CD4-positive, alpha-beta T cell treated with Interleukin-4 for 1 hour (primary cell): ENCODE results near the gene CD160.
"Not testable (repeated sequence)": the region's sequence is repeated elsewhere in the genome, so short reads cannot be mapped to it uniquely, and the experiment has no call there.

Experiments used
- DNase-seq, 2 donors: peaks; one replicate each; pipeline ENCODE4 v3.0.0-alpha.2; 2020 to 2022

The CD160 gene, protein sequence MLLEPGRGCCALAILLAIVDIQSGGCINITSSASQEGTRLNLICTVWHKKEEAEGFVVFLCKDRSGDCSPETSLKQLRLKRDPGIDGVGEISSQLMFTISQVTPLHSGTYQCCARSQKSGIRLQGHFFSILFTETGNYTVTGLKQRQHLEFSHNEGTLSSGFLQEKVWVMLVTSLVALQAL

DNA sequence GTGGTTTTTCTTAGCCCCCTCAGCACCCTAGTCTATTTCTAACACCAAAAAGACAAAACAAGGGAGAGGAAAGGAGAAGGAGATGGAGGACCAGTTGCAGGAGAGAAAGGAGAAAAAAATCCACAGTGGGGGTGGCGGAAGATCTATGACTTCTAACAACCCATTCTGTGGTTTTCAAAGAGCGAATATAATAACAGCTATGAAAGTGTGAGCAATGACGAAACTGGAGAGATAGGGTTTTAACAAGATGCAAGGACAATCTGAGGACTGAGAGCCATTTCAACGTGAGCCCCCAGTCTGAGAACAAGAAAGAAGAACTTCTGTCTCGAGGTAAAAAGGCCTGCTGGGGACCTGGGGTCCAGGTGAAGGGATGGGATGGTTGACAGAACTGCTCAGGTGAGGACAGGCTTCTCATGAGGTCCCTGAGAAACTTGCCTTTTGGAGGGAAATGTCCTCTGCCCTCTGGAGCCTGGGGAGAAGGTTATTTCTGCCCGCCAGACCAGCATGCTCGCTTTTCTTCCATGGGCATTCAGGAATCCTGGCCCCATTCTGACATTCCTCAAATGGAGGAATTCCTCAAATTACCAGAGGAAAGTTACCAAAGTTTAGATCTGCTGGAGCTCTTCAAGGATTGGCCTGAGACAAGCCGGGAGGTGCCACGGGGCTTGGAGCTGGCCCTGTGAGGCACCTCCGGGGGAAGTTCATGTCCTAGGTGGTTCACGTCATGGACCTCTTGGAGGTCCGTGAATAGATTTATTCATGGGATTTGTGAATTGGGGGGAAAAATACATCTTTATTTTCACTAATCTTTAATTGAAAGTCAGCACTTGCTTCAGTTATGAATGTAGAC lies at the start of gene CD160:
TSS of gene CD160 (plus strand) at position 270 of the 850 bp plus-strand sequence. CDS start 8,829 bp downstream, outside the sequence.
- peak in 1 of 2 donors; percentile 25 for DNase-seq

DNA sequence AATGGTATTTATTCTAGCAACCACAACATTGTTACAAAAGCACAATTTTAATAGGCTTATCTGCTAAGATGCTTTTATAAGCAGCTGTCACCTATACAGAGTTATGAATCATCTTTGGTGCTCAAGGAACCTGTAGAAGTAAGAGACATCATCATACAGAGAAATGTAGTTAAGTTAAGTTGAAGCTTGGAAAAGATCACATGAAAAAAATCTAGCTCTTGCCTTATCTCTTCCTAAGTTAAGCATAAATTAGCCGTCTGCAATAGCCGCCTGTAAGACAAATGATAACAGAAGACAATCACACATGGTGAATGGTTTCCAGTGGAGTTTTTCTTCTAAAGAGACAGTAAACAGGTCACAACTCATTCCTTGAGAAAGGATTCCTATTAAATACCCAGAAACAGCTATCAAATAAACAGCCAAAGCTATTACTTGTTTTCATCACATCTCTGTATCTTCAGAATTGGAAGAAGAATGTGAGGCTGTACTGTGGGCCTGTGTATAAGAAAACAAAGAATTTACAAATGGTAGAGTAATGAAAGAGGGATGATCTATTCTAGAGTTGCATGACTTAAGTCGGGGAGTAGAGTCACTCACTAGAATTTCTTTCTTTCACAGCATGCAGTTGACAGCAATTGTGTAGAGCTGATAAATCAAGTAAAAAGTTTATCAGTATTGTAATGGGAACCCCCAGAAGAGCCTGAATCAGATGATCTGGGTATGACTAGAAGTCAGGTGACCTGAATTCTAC lies 48.1 kb upstream of the CD160 start:
- not testable (repeated sequence) for DNase-seq

DNA sequence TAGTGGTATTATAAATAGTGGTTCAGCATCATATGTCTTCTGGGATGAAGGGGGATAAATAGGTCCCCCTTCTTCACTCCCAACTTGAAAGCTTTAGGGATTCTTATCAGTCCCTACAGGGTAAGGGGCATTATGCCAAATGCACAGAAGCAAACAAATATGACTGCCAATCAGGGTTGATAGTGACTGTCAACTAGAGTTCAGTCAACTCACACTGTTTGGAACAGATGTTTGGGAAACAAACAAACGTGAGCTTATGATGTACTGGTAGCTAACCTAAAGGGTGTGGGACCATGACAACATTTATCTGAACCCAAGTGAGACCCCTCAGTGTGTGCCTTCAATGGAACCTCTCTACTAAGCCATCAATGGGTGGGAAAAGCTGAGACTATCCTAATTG lies 46.1 kb upstream of the CD160 start:
- not testable (repeated sequence) for DNase-seq

DNA sequence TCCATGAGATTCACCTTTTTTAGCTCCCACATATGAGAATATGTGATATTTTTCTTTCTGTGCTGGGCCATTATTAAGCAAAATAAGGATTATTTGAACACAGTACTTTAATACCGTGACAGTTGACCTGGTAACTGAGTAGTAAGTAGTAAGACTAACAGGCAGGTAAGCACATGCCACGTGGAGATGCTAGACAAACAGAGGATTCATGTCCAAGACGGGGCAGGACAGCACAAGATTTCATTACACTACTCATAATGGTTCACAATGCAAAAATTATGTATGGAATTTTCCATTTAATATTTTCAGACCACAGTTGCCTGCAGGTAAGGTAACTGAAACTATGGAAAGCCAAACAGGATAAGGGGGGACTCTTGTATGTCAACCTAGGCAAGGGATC lies 34.4 kb upstream of the CD160 start:
- not testable (repeated sequence) for DNase-seq

DNA sequence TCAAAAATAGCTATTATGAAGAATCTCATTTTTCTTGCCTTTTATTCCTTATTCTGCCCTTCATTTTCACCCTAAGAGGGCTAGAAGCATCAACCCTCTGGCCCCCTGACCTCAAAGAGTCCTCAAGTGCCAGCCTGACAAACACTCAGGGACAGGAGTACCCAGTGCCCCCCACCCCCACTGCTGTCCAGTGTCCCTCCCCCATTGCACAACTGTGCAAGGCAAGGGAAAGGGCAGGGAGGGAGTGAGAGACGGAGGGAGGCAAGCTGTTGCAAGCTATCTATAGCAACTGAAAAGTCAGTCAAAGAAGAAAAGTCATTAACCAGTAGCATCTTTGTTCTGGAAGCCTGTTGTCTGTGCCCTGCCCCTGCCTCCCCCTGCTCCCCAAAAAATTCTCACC lies 33.2 kb upstream of the CD160 start:
- DNase-seq = not testable (repeated sequence)

DNA sequence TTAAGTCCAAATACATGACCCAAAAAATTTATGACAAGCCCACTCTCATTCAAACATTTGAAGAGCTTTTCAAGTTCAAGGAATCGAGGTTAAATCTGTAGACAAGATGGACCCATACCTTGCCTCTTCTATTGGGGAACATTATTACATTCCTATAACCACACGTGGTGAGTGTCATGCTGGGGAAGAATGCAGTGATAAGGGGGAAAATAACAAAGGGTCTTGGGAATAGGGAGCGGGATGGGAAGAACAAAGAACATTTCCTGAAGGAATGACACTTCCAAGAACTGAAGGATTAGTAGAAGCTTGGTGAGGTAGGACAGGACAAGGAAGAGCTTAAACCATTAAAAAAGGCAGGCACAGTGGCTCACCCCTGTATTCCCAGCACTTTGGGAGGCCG lies 31.0 kb upstream of the CD160 start:
- no peak for DNase-seq

DNA sequence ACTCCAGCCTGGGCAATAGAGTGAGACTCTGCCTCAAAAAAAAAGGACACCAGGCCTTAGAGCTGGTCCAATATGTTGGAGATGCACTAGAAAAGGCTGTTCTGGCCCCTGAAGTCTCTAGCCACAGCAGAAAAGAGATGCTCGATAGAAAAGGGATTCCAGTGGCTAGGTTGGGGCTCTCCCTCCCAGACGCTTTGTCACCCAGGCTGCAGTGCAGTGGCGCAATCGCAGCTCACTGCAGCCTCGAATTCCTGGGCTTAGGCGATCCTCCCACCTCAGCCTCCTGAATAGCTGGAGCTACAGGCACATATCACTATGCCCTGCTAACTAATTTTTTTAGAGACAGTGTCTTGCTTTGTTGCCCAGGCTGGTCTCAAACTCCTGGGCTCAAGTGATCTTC lies 30.4 kb upstream of the CD160 start:
- no peak for DNase-seq

DNA sequence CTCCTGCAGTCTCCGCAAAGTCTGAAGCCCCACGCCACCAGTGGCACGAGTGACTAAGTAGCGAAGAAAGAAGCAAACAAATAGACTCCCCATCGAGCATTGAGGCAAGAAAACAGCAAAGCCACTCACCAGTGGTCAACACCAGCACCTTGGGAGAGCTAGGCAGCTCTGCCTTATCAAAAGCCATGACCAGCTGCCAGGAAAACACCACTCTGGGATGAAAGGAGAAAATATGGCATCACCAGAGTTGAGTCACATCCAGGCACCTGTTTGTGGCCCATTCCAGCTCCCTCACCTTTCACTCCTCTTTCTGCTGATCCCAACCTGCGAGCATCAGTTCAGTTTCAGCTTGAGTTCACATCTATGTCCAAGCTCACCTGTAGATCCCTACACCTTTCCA lies 29.4 kb upstream of the CD160 start:
- DNase-seq = no peak

DNA sequence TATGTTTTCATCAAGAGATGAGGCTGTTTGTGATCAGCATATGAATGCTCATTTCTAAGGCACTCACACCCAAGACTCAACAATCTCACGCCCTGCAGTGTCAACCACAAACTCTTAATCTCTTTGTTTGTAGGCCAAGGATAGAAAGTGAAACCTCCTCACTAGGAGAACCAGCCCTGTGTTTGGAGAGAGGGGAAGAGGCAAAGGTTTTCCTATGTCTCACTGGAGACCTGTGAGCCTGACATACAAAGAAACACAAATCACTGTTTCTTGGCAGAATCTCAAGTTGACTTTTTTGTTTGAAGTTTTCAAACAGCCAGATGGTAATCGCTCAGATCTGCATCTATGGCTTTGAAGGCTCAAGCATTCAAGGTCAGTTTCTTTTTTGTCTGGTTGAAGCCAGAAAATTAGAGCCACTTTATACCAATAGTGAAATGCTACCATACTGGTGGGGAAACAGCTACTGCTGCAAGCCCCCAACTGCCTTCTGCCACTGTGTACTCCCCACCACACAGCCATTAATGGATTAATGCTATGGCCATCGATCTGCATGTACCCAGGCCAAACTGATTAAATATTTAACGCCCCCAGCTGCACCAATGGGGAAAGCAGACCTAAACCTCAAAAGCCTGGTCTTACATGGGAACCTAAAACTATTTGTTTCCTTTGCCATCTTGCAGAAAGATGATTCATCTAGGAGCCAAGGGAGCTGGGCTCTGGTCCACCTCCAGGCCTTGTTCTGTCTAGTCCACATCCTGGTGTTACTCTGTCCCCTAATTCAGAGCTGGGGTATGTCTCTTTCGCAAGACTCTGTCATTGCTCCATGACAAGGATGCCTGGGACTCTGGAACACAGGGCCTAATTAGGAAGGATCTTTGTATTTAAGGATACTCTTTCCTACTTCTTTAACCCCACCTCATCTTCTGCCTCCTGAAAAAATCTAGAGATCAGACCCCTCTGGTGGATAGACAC lies 28.4 kb upstream of the CD160 start:
- DNase-seq = peak; percentile 33 to 62

DNA sequence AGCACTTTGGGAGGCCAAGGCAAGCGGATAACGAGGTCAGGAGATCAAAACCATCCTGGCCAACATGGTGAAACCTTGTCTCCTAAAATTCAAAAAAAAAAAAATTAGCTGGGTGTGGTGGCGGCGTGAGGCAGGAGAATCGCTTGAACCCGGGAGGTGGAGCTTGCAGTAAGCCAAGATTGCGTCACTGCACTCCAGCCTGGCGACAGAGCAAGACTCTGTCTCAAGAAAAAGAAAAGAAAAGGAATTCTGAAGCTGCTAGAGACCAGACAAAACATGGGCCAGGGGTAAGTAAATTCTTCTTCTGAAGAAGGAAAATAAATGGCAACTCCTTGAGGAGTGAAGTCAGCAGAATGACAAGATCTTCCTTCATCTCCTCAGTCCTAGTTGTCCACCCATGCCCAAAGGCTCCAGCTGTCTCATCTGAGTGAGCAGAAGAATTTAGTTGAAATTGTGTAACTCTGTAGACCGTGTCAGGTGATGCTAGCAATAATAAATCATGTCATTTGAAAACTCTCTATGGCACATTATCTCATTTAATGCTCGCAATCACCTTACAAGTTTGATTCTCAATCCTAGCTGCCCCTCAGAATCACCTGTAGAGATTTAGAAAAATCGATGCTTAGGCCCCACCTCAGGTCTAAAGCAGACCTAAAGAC lies 26.4 kb upstream of the CD160 start:
- no peak for DNase-seq

DNA sequence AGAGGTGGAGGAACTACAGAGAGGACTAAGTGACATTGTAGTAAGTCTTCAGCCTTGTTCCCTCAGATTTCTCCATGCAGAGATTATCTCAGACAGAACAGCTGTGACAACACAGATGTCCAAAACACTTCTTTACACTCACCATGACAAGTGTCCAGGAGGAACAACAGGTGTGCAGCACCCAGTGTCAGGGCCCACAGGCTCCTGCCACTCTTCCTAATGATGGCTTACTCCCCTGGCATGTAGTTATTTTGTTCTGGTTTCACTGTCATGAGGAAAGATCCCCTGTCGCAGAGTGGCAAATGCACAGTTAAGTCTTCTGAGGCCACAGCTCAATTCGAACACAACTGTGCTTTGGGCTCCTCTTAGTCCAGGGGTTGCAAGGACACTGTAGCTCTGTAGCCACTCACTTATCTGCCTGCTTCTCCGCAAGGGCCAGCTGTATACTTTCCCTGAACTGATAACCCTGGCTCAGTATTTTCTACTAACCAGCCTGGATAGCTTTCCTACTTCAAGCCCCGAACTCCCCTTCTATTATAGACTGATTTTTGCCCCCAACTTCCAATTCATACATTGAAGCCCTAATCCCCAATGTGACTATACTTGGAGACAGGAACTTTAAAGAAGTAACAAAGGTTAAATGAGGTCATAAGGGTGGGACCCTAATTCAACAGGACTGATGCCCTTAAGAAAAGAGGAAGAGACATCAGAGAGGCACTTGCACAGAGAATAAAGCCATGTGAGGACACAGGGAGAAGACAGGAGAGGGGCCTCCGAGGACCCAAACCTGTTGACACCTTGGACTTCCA lies 23.3 kb upstream of the CD160 start:
- DNase-seq = no peak

DNA sequence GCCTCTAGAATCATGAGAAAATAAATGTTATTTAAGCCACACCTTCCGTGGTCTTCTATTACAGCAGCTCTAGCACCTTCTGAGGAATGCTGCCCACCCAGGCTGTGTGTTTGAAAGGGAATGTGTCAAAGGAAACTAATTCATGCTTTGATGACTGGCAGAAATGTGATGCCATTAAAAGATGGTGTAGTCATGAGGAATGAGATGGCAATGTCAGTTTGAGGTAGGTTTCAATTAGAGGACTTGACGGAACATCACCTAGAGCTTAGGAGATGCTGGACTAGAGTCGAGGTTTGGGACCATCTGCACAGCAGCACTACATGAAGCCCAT lies 22.7 kb upstream of the CD160 start:
- no peak for DNase-seq

DNA sequence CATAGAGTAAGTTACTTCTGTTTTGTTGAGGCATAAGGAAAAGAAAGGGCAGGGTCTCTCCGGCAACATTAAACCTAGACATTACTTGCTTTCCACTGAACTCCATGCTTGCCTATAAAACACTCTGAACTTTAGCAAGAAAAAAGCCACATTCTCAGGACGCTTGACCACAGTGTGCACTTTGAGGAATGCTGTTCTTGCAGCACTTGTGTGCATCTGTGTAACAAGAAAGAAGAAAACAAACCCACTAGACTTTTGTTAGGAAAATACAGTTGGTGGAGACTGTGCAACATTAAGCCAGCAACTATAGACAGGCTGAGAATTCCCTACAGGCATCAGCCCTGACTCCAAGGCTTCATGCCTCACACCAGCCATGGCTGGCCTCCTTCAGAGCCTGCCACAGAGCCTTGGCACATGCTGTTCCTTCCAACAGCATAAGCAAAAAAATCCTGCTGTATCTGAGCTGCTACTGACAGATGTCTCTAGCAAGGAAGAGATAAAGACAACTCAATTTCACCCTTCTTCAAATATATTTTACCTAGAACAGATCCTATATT lies 17.9 kb upstream of the CD160 start:
- DNase-seq = no peak

DNA sequence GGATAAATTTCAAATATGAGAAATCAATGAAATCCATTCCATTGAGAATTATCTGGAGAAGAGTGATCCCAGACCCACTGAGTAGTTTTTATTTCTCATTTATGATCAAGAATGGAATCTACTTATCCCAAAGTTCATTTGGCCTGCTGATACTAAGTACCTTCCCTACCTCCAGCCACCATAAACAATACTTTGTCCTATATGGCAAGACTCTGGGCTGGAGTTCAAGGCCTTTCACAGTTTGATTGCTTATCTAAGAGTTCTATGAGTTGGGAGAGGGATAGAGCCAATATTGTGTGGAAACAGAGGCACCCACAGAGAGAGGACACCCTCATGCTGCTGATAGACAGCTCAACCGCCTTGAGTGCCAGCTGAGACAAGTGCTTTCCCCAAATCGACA lies 17.2 kb upstream of the CD160 start:
- no peak for DNase-seq

DNA sequence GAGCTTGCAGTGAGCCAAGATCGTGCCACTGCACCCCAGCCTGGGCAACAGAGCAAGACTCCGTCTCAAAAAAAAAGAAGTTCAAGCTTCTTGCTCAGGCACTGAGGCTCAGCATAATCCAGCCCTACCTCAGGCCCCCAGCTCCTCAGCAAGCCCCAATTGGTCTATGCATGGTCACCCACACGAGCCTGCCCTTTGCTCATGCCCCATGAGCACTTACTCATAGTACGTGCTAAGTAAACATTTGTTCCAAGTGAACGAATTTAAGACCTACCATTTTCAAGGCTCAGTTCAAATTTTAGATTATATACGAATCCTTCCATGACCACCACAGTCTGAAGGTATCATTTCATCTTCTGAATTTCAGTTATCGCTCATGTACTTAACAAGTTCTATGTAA lies 16.5 kb upstream of the CD160 start:
- no peak for DNase-seq

DNA sequence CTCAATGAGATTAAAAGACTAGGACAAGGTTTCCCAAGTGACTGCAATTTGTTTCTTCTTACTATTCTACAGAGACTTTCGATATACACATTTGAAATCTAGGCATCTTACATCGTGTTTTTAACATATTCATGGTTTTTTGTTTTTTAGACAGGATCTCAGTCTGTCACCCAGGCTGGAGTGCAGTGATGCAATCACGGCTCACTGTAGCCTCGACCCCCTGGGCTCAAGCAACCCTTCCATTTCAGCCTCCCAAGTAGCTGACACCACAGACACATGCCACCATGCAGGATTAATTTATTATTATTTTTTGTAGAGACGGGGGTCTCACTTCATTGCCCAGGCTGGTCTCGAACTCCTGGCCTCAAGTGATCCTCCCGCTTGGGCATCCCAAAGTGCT lies 13.7 kb upstream of the CD160 start:
- DNase-seq = no peak

DNA sequence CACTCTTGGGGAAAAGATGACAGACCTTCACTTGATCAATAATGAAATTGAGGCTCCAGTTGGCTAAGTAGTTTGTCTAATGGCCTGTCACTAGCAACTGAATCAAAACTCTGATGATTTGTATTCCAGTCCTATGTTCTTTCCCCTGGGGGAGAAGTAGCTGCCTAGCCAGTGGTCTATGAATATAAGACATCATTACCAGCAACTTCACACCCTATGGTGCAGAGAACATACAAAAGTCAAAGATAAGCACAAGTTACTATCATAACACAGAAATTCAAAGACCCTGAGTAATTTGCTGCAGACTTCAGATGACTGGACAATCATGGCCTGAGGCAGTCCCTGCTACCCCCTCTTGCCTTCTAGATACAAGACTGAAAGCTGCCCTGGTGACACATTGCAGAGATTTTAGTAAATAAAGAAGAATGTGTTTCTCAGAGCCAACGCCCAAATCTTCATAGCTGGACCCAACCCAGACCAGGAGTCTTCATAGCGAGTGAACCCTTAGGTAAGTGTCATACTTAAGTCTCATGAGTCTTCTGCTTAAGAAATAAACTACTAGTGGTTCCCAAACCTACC lies 13.1 kb upstream of the CD160 start:
- no peak for DNase-seq

DNA sequence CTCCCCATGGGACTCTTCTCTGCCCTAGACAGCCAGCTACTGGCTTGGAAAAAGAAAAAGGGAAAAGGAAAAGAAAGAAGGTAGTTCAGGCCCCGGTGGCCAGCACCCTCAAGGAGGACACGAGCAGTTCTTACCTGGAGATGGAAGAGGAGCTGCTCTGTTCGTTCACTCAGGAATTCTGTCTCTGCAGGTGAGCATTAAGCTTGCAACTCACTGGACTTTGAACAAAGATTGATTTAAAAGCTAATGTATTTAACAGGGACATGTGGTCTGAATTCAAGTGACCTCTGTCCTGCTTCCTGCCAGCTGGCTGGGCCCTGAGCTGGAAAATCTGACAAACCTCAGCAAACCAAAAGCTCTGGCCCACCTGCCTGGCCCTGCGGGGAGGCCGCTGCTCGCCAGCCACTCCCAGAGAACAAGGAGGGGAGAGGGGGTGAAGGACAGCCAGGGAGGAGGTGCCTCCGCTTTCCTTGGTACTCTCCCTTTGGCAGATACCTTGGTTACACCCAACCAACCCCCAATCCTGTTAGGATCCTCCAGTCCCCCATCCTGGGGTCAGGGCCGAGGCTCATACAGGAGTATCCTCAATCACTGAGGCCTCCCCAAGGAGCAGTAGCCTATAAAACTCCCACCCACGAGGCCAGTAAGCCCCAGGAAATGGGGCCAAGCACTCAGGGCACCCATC lies 12.0 kb upstream of the CD160 start, which contains the start of gene PDZK1:
TSS of gene PDZK1 (minus strand) at position 186 of the 685 bp plus-strand sequence. CDS start 19,347 bp downstream, outside the sequence.
- DNase-seq = no peak

DNA sequence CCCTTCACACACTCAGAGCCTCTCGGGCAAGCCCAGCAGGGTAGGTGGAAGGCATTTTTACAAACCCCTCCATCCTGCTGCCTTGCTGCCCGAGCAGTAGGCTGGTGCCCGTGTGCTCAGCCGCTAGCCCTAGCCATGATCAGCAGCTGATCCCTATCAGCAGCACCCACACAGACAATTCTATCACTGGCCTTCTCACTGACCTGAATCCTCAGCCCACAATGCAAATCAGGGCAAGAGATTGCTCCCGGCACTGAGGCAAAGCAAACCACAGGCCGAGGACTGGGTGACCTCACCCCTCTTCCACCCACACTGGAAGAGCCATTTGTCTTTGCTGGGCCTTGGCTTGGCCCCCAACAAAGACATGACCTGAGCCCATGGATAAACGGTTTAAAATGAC lies 11.2 kb upstream of the CD160 start:
- no peak for DNase-seq
